Measurements from ENCODE around the gene CASQ1.
A peak's percentile ranks its signal among the peaks of the same experiment; 100 is the strongest.

Gene CASQ1

GRCh38 chr1:160166166-160166868 is 24.1 kb upstream of the CASQ1 start:
- no peaks in the 10 kb centered on the region for H4K20me1 ChIP-seq
- no peak for TF ChIP-seq Cebpa-rat (IDR thresholded peaks at IDR 0.05)
- H3K27ac ChIP-seq = peak overlapping the region in 9 of 11 experiments; percentile 40 to 72 (median 53); a peak in 17 of 22 replicates
- peak overlapping the region in 2 of 10 experiments; percentile 37 to 39; a peak in 4 of 20 replicates for H3K4me3 ChIP-seq
- H3K27me3 ChIP-seq = no peaks in the 10 kb centered on the region
- peak overlapping the region; percentile 65 to 96 (median 84) for H3K4me2 ChIP-seq
- H3K9me3 ChIP-seq (replicated peaks in 1 of 11) = no peaks in the 10 kb centered on the region
- peaks cover 57 to 96% (median 80%) of the 10 kb centered on the region in 10 experiments for H3K4me1 ChIP-seq
- no peaks in the 10 kb centered on the region for H3K36me3 ChIP-seq
- peak overlapping the region in 4 of 11 experiments; percentile 38 to 56 (median 52); a peak in 9 of 22 replicates for H3K9ac ChIP-seq

- Histone ChIP-seq H3K4me2 (peak overlapping the region; percentile 65 to 96 (median 84)), H3K4me3 (no peak overlapping the region), H3K27me3 (no peaks in the 10 kb centered on the region), H3K27ac (peak overlapping the region in 6 of 11 experiments; percentile 40 to 72 (median 60); a peak in 10 of 22 replicates), H4K20me1 (no peaks in the 10 kb centered on the region), H3K9ac (peak overlapping the region in 2 of 11 experiments; percentile 52 to 56; a peak in 2 of 22 replicates), H3K4me1 (peaks cover 61 to 97% (median 77%) of the 10 kb centered on the region in 10 experiments), H3K9me3 (replicated peaks in 1 of 11) (no peaks in the 10 kb centered on the region), H3K36me3 (no peaks in the 10 kb centered on the region)
- TF ChIP-seq Cebpa-rat (IDR thresholded peaks at IDR 0.05) = no peak
Measured at GRCh38 chr1:160167056-160167455, 23.3 kb upstream of the CASQ1 start.

GRCh38 chr1:160167580-160167979 is 22.8 kb upstream of the CASQ1 start:
- H3K9ac ChIP-seq = no peak overlapping the region
- H3K36me3 ChIP-seq = no peaks in the 10 kb centered on the region
- H3K27me3 ChIP-seq = no peaks in the 10 kb centered on the region
- H4K20me1 ChIP-seq = no peaks in the 10 kb centered on the region
- no peak for TF ChIP-seq Cebpa-rat (IDR thresholded peaks at IDR 0.05)
- no peak overlapping the region for H3K4me3 ChIP-seq
- H3K4me1 ChIP-seq = peaks cover 61 to 91% (median 73%) of the 10 kb centered on the region in 10 experiments
- H3K4me2 ChIP-seq = peak overlapping the region; percentile 23 to 97 (median 86); a peak in 19 of 22 replicates
- no peaks in the 10 kb centered on the region for H3K9me3 ChIP-seq (replicated peaks in 1 of 11)
- H3K27ac ChIP-seq = peak overlapping the region in 4 of 11 experiments; percentile 20 to 72 (median 48); a peak in 5 of 22 replicates

GRCh38 chr1:160168016-160168415 is 22.4 kb upstream of the CASQ1 start:
- no peak for TF ChIP-seq Cebpa-rat (IDR thresholded peaks at IDR 0.05)
- Histone ChIP-seq H3K27ac (peak overlapping the region in 4 of 11 experiments; percentile 20 to 72 (median 46); a peak in 5 of 22 replicates), H3K4me3 (no peak overlapping the region), H3K9ac (no peak overlapping the region), H3K36me3 (no peaks in the 10 kb centered on the region), H3K27me3 (no peaks in the 10 kb centered on the region), H4K20me1 (no peaks in the 10 kb centered on the region), H3K9me3 (replicated peaks in 1 of 11) (no peaks in the 10 kb centered on the region), H3K4me1 (peaks cover 61 to 87% (median 71%) of the 10 kb centered on the region in 10 experiments), H3K4me2 (peak overlapping the region; percentile 74 to 97 (median 90); a peak in 20 of 22 replicates)

DNA sequence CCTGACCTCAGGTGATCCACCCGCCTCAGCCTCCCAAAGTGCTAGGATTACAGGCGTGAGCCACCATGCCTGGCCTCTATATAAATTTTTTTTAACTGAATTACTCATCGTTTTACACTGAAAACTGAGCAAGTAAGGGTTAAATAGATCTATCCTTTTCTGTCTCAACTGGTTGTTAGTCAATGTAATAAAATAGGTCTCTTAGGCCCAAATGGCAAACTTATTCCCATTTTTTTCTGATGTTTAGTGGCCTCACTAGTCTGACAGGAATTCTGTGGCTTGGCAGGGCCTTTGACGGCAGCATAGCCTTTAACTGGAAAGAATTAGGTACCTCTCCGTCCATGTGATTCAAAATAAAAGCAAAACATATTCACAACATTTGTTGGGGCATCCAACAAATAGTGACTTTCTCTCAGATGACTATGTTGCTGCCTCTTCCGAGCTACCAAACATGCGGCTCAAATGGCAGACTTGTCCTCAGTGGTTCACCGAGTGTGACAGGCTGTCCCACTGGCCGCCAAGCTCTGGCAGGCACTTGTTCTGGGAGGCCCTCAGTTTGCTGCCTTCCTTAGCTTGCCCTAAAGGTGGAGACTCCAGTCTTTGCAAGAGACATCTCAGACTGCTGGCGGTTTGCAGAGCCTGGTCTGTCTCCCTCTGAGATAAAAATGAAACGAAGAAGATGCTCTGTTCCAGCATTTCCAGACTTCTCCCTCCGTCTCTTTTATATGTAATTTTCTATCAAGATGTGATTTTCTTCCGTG is 21.6 kb upstream of the CASQ1 start:
- H3K4me3 ChIP-seq = peak overlapping the region in 5 of 10 experiments; percentile 14 to 43 (median 36); a peak in 4 of 20 replicates
- no peaks in the 10 kb centered on the region for H3K27me3 ChIP-seq
- no peaks in the 10 kb centered on the region for H3K9me3 ChIP-seq (replicated peaks in 1 of 11)
- peak overlapping the region in 9 of 11 experiments; percentile 38 to 69 (median 64); a peak in 15 of 22 replicates for H3K9ac ChIP-seq
- no peaks in the 10 kb centered on the region for H4K20me1 ChIP-seq
- H3K36me3 ChIP-seq = no peaks in the 10 kb centered on the region
- peak overlapping the region in 9 of 11 experiments; percentile 55 to 78 (median 69); a peak in 18 of 22 replicates for H3K27ac ChIP-seq
- H3K4me1 ChIP-seq = peaks cover 61 to 79% (median 67%) of the 10 kb centered on the region in 10 experiments
- H3K4me2 ChIP-seq = peak overlapping the region; percentile 74 to 97 (median 90)
- TF ChIP-seq Cebpa-rat (IDR thresholded peaks at IDR 0.05) = no peak

GRCh38 chr1:160169553-160170399 is 20.6 kb upstream of the CASQ1 start:
- H3K27me3 ChIP-seq = no peaks in the 10 kb centered on the region
- no peak for TF ChIP-seq Cebpa-rat (IDR thresholded peaks at IDR 0.05)
- H3K27ac ChIP-seq = peak overlapping the region in 9 of 11 experiments; percentile 55 to 78 (median 69); a peak in 19 of 22 replicates
- peak overlapping the region in 9 of 11 experiments; percentile 38 to 69 (median 64); a peak in 16 of 22 replicates for H3K9ac ChIP-seq
- H3K36me3 ChIP-seq = no peaks in the 10 kb centered on the region
- H3K4me2 ChIP-seq = peak overlapping the region; percentile 74 to 97 (median 90)
- H3K4me3 ChIP-seq = peak overlapping the region in 7 of 10 experiments; percentile 29 to 49 (median 39); a peak in 10 of 20 replicates
- peaks cover 57 to 72% (median 63%) of the 10 kb centered on the region in 10 experiments for H3K4me1 ChIP-seq
- no peaks in the 10 kb centered on the region for H3K9me3 ChIP-seq (replicated peaks in 1 of 11)
- no peaks in the 10 kb centered on the region for H4K20me1 ChIP-seq

DNA sequence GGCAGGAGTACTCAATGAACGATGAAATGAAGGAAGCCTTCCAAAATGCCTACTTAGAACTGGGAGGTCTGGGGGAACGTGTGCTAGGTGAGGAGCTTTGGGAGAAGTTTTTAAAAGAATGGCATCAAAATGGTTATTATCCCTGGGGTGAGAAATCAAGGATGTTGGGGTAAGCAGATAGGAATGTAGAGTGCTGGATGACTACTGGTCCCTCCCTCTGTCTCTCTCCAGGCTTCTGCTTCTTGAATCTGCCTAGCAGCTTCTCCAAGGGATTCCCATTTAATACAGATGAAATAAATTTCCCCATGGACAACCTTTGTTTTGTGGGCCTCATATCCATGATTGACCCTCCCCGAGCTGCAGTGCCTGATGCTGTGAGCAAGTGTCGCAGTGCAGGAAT is 19.0 kb upstream of the CASQ1 start:
- Histone ChIP-seq H3K4me1 (peaks cover 43 to 56% (median 52%) of the 10 kb centered on the region in 10 experiments), H3K27me3 (no peaks in the 10 kb centered on the region), H3K4me2 (peak overlapping the region in 9 of 11 experiments; percentile 83 to 97 (median 92); a peak in 17 of 22 replicates), H3K4me3 (no peak overlapping the region), H3K9ac (no peak overlapping the region), H3K9me3 (replicated peaks in 1 of 11) (no peaks in the 10 kb centered on the region), H4K20me1 (no peaks in the 10 kb centered on the region), H3K36me3 (no peaks in the 10 kb centered on the region), H3K27ac (no peak overlapping the region)
- no peak for TF ChIP-seq Cebpa-rat (IDR thresholded peaks at IDR 0.05)

DNA sequence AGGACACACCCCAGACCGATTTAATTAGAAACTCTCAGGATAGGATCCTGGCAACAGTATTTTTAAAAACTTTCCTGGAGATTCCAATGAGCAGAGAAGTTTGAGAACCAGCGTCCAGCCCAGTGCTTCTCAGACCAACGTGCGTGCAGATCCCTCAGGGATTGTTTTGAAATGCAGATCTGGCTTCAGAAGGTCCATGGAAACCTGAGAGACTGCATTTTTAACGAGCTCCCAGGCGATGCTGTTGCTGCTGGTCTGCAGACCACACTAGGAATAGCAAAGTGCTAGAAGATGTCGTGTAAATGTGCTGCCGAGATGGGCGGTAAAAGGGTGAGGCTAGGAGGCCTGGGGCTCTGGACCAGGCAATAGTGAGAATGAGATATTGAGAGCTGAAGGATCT is 18.4 kb upstream of the CASQ1 start:
- TF ChIP-seq Cebpa-rat (IDR thresholded peaks at IDR 0.05) = no peak
- no peak overlapping the region for H3K9ac ChIP-seq
- no peaks in the 10 kb centered on the region for H3K36me3 ChIP-seq
- H3K27me3 ChIP-seq = no peaks in the 10 kb centered on the region
- peak overlapping the region in 1 of 11 experiments; percentile 94; a peak in 1 of 22 replicates for H3K4me2 ChIP-seq
- no peak overlapping the region for H3K27ac ChIP-seq
- no peaks in the 10 kb centered on the region for H4K20me1 ChIP-seq
- no peak overlapping the region for H3K4me3 ChIP-seq
- H3K4me1 ChIP-seq = peaks cover 37 to 50% (median 46%) of the 10 kb centered on the region in 10 experiments
- no peaks in the 10 kb centered on the region for H3K9me3 ChIP-seq (replicated peaks in 1 of 11)
